SKM-1 treated with dmso at 0.1 percent for 144 hours (cell line): Measurements from ENCODE around the gene FUT6.
"Not testable (repeated sequence)": the region's sequence is repeated elsewhere in the genome, so short reads cannot be mapped to it uniquely, and the experiment has no call there.

Source experiments
- DNase-seq: peaks from one replicate; lab custom pipeline; 2025; ENCODE audit not compliant: unreplicated experiment; lab: John Stamatoyannopoulos, UW

The FUT6 gene

GRCh38 chr19:5857203-5858081 lies 17.9 kb upstream of the FUT6 start:
- no peak for DNase-seq

DNA sequence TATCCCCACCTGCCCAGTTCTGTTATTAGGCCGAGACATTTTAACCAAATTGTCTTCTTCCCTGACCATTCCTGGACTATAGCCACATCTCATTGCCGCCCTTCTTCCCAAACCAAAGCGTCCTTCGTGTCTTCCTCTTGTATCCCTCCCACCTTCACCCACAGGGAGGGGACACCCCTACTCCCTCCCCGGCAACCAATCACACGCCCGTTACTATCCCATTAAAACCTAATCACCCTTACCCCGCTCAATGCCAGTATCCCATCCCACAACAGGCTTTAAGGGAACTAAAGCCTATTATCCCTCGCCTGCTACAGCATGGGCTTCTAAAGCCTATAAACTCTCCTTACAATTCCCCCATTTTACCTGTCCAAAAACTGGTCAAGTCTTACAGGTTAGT lies 15.6 kb upstream of the FUT6 start:
- DNase-seq = not testable (repeated sequence)

- DNase-seq = not testable (repeated sequence)
Observed at GRCh38 chr19:5854121-5854520, 14.6 kb upstream of the FUT6 start.

- no peak for DNase-seq
Observed at GRCh38 chr19:5851302-5851701, 11.8 kb upstream of the FUT6 start, which contains the start of gene FUT3. Gene FUT3, minus strand, starts transcription at chr19:5851449.

- no peak for DNase-seq
Observed at GRCh38 chr19:5850743-5851293, 11.3 kb upstream of the FUT6 start.

DNA sequence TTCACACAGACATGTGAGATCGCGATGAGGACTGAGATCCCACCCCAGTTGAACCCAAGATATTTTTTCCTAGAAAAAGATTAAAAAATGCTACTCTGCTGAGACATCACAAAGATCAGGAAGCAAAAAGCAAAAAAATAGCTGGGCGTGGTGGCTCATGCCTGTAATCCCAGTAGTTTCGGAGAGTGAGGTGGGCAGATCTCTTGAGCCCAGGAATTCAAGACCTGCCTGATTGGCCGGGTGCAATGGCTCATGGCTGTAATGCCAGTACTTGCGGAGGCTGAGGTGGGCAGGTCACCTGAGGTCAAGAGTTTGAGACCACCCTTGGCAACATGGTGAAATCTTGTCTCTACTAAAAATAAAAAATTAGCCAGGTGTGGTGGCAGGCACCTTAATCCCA lies 10.7 kb upstream of the FUT6 start:
- DNase-seq = no peak

DNA sequence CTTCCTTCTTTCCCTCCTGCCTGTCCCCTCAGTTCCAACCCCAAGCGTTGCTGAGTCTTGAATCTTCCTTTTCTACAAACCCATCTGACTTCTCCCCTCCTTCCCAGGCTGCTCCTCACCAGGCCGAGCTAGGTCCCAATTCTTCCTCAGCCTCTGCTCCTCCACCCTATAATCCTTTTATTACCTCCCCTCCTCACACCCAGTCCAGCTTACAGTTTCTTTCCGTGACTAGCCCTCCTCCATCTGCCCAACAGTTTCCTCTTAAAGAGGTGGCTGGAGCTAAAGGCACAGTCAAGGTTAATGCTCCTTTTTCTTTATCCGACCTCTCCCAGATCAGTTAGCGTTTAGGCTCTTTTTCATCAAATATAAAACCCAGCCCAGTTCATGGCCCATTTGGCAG lies 9.1 kb upstream of the FUT6 start:
- DNase-seq = not testable (repeated sequence)

- not testable (repeated sequence) for DNase-seq
Observed at GRCh38 chr19:5847846-5848245, 8.3 kb upstream of the FUT6 start.

GRCh38 chr19:5844456-5845433 lies 5.2 kb upstream of the FUT6 start:
- DNase-seq = no peak

GRCh38 chr19:5843295-5843927 lies 3.9 kb upstream of the FUT6 start:
- DNase-seq = no peak

DNA sequence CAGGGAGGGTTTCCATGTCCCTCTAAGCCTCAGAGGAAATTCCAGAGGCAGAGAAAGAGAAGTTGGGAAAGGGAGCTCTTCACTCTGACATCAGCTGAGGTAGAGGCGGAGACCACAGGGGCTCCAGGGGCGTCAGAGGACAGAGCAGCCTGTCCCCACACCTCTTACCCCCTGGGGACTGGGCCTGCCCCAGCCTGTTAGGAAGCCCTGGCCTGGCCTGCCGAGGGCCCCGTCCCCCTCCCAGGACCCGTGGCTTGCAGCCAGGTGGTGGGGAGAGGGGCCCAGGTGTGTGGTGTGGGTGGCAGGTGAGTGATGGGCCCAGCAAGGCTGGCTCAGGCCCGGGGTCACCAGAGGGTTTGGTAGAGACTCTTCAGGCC lies 2.2 kb upstream of the FUT6 start:
- not testable (repeated sequence) for DNase-seq

DNA sequence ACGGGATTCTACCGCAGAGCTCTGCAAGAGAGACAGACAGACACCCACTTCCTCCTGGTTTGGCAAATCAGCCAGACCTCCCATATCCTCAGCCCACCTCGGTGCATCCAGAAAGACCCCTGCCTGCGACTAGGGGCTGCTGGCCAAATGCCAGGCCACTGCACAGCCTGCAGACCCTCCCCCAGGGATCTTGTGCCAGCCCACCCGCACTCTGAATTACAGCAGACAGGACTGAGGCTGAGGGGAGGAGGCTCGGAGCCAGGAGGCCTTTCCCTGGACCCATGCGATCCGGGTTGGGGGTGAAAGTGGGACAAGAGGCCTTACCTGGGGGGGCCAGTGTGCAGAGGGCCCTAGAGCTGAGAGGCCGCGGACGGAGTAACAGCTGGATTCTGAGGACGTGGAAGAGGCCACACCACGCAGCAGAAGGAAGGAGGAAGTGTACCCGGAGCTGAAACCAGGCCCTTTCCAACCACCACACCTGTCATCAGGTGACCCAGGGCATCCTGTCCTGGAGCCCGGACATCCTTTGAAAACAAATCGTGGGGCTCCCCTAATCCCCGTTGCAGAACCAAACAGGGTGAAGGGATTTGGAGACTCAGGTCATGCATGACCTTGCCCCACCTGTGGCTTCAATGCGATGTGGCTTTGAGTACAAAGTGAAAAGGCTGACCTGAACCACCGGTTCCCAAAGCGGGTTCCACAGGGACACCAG lies 993 bp downstream of the FUT6 start:
- DNase-seq = no peak

DNA sequence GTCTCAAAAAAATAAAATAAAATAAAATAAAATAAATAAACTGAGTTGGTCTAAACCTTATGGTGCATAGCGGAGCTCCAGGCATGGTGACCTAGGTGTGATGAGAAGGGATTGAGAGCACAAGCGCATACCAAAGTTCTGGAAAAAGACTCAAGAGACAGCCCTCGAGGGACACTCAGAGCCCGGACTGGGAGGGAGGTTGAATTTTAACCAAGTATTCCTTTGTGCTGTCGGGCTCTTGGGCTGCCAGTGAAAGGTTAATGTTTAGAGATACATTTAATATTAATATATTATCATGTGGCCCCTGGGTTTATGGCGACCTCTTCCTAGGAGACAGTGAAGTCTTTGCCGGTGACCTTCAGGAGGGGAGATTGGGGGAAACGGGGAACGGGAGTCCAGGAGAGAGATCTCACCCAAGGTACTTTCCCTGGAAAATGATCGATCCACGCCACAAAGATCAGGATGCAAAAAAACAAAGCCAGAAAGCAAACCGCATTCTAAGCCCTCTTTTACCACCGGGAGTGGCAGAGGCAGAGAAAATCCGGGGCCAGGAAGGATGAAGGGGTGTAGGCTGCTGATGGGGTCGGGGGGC lies 1.6 kb downstream of the FUT6 start:
- DNase-seq = no peak

DNA sequence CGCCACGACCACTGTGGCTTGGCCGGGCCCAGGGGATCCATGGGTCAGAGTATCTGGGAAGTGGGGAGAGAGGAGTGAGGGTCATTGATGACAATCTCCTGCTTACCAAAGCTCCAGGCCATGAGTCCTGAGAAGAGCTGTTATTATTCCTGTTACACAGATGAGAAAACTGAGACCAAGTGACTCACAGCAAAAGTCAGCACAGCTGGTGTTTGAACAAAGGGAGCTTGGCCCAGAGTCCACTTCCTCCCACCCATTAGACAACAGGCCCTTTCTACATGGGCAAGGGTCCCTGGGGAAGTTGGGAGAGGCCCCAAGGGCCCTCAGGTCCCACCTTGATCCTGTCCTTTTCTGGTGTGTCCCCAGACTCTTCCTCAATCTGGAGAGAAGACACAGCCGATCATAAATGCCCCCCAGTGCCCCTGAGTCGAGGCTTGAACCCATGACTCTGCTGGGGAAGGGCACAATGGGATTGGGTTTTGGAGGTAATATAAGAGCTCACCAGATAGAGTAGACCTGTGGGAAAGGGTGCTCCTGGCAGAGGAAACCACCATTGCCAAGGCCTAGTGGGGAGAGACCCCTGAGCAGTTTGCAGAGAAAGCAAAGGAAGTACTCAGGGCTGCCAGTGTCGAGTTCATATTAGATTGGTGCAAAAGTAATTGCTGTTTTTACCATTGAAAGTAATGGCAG lies 6.8 kb downstream of the FUT6 start:
- no peak for DNase-seq

DNA sequence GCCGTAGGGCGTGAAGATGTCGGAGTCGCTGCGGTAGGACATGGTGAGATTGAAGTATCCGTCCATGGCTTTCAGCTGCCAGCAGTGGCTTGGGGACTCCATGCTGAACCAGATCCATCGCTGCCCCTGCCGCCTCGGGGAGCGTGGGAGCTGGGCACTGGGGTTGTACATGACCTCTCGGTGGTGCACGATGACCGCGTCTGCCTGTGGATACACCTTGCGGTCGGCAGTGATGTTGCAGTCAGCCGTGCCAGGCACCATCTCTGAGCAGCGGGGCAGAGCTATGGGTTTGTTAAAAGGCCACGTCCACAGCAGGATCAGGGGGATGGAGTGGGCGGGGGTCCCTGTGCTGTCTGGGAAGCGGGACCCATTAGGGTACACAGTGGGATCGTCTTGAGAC lies 7.4 kb downstream of the FUT6 start:
- DNase-seq = no peak

GRCh38 chr19:5831159-5831558 lies 8.3 kb downstream of the FUT6 start:
- no peak for DNase-seq

- no peak for DNase-seq
Observed at GRCh38 chr19:5829567-5830310, 9.8 kb downstream of the FUT6 start.

GRCh38 chr19:5828661-5829566 lies 10.6 kb downstream of the FUT6 start:
- no peak for DNase-seq
